ENCODE measurements around the gene LIF.
A peak's percentile ranks its signal among the peaks of the same experiment; 100 is the strongest.

LIF gene

DNA sequence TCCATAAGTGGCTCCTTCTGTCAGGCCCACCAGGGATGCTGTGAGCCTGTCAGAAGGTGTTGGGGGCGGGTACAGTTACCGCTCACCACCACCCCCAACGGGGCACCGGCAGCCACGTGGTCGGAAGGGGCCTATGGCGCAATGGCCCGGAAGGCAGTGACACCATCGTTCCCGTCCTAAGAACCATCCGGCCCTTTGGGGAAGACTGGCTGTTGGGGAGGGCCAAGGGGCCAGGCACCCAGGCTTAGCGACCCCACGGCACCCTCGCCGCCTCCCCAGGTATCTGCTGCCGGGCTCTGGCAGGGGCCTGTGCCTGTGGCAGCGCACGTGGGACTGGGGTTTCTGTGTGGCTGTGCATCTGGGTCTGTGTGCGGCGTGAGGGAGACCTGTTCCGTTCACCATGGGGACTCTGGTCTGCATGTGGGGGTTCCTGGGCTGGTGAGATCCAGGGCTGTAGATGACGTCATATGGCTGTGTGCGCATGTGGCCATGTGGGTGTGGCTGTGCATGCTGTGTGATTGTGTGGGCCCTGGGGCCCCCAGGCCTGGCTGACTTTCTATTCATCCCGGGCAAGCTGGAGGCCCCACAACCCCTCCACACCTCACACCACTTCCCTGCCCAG lies 19.4 kb upstream of the LIF start:
- no peak overlapping the region for H3K4me3 ChIP-seq (replicated peaks; ENCODE audit: low read depth, low read length)
- TF ChIP-seq, protein P1, sequence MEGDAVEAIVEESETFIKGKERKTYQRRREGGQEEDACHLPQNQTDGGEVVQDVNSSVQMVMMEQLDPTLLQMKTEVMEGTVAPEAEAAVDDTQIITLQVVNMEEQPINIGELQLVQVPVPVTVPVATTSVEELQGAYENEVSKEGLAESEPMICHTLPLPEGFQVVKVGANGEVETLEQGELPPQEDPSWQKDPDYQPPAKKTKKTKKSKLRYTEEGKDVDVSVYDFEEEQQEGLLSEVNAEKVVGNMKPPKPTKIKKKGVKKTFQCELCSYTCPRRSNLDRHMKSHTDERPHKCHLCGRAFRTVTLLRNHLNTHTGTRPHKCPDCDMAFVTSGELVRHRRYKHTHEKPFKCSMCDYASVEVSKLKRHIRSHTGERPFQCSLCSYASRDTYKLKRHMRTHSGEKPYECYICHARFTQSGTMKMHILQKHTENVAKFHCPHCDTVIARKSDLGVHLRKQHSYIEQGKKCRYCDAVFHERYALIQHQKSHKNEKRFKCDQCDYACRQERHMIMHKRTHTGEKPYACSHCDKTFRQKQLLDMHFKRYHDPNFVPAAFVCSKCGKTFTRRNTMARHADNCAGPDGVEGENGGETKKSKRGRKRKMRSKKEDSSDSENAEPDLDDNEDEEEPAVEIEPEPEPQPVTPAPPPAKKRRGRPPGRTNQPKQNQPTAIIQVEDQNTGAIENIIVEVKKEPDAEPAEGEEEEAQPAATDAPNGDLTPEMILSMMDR (IDR thresholded peaks at IDR 0.05; ENCODE audit: low read depth, low read length, missing control alignments), result no peak
- no peak for DNase-seq (ENCODE audit: extremely low read depth, low read depth)

DNA sequence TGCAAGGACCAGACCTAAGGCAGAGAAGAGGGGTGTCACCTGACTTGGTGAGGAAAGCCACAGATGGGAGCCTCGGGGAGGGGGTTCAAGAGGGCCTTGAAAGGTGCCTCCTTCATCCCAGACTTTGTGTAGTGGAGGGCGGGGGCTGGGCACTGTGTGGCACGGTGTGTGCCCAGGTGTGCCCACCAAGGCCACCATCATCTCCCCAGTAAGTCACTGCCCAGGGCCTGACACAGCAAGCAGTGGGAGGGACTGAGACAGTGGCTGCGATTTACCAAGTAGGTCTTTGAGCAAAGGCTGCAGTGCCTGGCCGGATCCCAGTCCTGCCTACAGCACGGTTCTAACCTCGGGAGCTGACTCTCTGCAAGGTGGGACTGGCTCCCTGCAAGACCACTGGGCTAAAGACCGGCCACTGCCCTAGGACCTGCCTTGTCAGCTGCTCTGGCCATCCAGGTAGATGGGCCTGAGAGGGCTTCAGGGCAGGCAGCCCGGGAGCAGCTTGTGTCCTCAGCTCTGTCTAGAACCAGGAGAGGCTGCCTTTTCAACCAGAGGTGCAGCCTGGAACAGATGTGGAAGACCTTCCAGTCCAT lies 18.7 kb upstream of the LIF start:
- no peak for DNase-seq (ENCODE audit: extremely low read depth, low read depth)
- no peak overlapping the region for H3K4me3 ChIP-seq (replicated peaks; ENCODE audit: low read depth, low read length)
- TF ChIP-seq, protein P1 (IDR thresholded peaks at IDR 0.05; ENCODE audit: low read depth, low read length, missing control alignments), result no peak

DNA sequence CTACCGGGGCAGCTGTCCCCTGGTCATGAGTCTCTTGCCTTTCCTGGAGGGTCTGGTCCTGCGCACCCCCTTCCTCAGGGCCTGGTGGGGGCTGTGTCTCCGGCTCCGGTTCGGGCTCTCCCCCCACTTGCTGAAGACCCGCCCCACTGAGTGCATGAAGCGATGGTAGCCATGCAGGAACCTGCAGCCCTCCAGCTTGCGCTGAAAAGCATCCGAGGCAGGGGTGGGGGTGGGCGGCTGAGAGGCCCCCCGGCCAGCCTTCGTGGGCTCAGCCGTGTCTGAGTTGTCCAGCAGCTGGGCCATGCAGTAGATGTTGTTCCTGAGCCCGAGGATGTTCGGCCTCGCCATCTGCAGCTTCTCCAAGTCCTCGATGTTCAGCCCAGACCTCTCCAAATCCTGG lies 17.3 kb upstream of the LIF start:
- no peak overlapping the region for H3K4me3 ChIP-seq (replicated peaks; ENCODE audit: low read depth, low read length)
- DNase-seq (ENCODE audit: extremely low read depth, low read depth), result no peak
- TF ChIP-seq, protein P1 (IDR thresholded peaks at IDR 0.05; ENCODE audit: low read depth, low read length, missing control alignments), result no peak

DNA sequence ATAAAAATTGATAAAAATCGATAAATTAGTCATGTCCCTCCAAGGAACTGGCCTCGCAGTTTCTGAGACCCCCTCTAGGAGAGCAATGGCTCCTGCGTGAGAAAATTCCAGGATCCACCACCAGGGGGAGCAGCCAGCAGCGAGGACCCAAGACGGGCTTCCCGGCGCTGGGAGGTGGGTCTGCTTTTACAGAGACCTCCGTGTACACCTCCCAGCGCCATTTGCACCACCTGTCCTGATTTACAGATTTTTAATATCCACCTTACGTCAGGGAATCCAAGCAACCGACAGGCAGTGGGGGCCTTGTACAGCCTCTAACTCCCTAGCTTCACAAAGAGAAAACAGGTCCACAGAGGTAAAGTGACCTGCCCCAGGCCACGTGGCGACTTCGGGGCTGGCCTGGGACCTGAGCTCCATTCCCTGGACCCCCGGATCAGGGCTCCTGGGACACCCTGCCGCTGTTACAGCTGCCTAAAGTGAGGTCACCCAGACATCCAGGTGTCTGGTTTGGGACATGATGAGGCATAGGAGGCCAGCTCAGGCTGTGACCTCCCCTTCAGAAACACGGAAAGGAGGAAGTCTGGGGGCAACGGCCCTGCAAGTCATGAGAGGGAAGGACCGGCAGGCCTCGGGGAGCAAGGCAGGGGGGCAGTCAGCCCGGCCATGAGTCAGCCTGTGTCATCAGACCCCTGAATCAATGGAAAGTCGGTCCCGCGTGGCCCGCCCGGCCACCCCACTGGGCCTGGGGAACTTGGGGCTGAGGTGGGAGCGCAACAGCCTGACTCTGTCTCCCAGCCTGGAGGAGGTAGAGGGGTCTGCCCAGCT lies 16.6 kb upstream of the LIF start:
- TF ChIP-seq, protein P1 (IDR thresholded peaks at IDR 0.05; ENCODE audit: low read depth, low read length, missing control alignments), result peak; percentile 90
- H3K4me3 ChIP-seq (replicated peaks; ENCODE audit: low read depth, low read length), result no peak overlapping the region
- no peak for DNase-seq (ENCODE audit: extremely low read depth, low read depth)

DNA sequence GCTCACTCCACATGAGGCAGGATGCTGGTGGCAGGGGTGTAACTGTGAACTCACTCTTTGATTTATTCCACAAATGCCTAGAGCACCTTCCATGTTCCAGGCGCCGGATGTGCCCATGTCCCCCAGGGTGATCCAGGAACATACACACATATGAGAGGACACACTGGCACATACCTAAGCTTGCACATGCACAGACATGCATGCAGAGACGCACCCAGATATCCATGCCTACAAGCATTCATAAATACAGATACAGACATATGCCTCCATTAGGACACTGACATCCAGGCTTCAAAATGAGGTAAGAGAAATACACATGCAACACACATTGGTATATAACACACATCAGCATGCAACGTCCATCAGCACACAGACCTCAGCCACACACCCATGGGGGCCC lies 15.6 kb upstream of the LIF start:
- no peak for DNase-seq (ENCODE audit: extremely low read depth, low read depth)
- H3K4me3 ChIP-seq (replicated peaks; ENCODE audit: low read depth, low read length), result no peak overlapping the region
- TF ChIP-seq, protein P1 (IDR thresholded peaks at IDR 0.05; ENCODE audit: low read depth, low read length, missing control alignments), result no peak

DNA sequence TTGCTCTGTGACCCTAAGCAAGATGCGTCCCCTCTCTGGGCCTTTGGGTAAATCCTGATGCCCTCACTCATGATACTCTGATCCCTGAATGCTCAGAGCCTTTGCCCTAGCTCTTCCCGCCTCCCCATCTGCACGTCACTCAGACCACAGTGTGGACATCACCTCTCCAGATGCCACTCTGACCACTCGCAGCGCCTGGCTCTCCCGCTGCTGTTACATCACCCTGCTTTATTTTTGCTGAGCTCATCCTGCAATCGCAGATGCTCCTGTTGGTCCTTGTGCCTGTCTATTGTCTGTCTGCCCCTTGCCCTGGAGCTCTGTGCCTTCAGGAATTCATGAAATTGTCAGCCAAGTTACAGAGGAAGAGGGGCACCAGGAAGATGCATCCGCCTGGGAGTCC lies 14.6 kb upstream of the LIF start:
- no peak overlapping the region for H3K4me3 ChIP-seq (replicated peaks; ENCODE audit: low read depth, low read length)
- DNase-seq (ENCODE audit: extremely low read depth, low read depth), result no peak
- TF ChIP-seq, protein P1 (IDR thresholded peaks at IDR 0.05; ENCODE audit: low read depth, low read length, missing control alignments), result no peak

All from HFF-Myc (cell line).